Upper lobe of left lung (tissue), 4 donors: ENCODE results near the gene GRXCR2.

Source experiments
- CTCF ChIP-seq, 6 experiments: fragments of 450-650 bp in 4 of 6; fragments of 200-600 bp in 2 of 6; sonication (generic) in 2 of 6; IDR thresholded peaks; one replicate each; pipeline ENCODE4 v1.5.1; 2016 to 2019; ENCODE audit warnings: antibody characterized with exemption in 6 of 6
- POLR2A ChIP-seq, 4 donors: fragments of 450-650 bp; IDR thresholded peaks; one replicate each; pipeline ENCODE4 v1.5.1; 2016 to 2017; ENCODE audit warnings: antibody characterized with exemption in 4 of 4, mild to moderate bottlenecking in 2 of 4
- POLR2AphosphoS5 ChIP-seq, 2 donors: sonication (generic); formaldehyde crosslinking; IDR thresholded peaks; one replicate each; pipeline ENCODE4 v1.5.1; 2017; ENCODE audit warnings: antibody characterized with exemption in 2 of 2

- TF ChIP-seq CTCF (IDR thresholded peaks at IDR 0.05) (no peak), POLR2AphosphoS5 (IDR thresholded peaks at IDR 0.05) (no peak), POLR2A (IDR thresholded peaks at IDR 0.05) (no peak)
Measured at GRCh38 chr5:145912019-145912418, 39.2 kb upstream of the GRXCR2 start.
